Cardiac muscle cell (in vitro differentiated cells and primary cell): ENCODE results near the gene ARID3A. TPM values are rescaled to one million over a fixed set of nuclear protein-coding genes. Genes with fewer than 3 reads are reported as not detected.

ENCODE experiments used
- DNase-seq, 2 donors: peaks; one replicate each; pipeline versions ENCODE4 v3.0.0 to v3.0.0-alpha.2; 2010 to 2017; ENCODE audit warnings: low read depth in 1 of 2, low spot score in 1 of 2
- H3K27ac ChIP-seq: fragments of 200-600 bp; sonication (generic); 2 replicates; pipeline ENCODE4 v1.5.1; 2016
- H3K27me3 ChIP-seq: fragments of 200-600 bp; sonication (generic); 2 replicates; pipeline ENCODE4 v1.6.0; 2016; ENCODE audit warnings: control low read depth
- H3K36me3 ChIP-seq: fragments of 200-600 bp; sonication (generic); 2 replicates; pipeline ENCODE4 v1.5.1; 2016; ENCODE audit warnings: control low read depth
- H3K4me1 ChIP-seq: fragments of 200-600 bp; sonication (generic); 2 replicates; pipeline ENCODE4 v1.8.1; 2017; ENCODE audit warnings: low read depth, mild to moderate bottlenecking, mixed run types
- H3K4me3 ChIP-seq: fragments of 200-600 bp; sonication (generic); 2 replicates; pipeline ENCODE4 v1.5.1; 2016; ENCODE audit warnings: mild to moderate bottlenecking
- H3K9me3 ChIP-seq: fragments of 200-600 bp; sonication (generic); 2 replicates; pipeline ENCODE4 v1.5.1; 2017; ENCODE audit warnings: low read depth, mild to moderate bottlenecking, control low read depth
- CTCF ChIP-seq: IDR thresholded peaks from 2 replicates; pipeline ENCODE4 v1.5.1; 2012; ENCODE audit warnings: low read depth, mild to moderate bottlenecking, low read length
- polyA plus RNA-seq: library from polyadenylated mRNA; unstranded; fragments of >200 nt; fragmentation: Nextera tagmentation; extraction: Ambion mirVana; gene quantifications from 2 replicates; pipeline ENCODE4 v1.2.1, GENCODE V29; 2016
- total RNA-seq: library from RNA; depleted of rRNA; stranded (reverse); fragments of >200 nt; gene quantifications from 2 replicates; pipeline ENCODE4 v1.2.3, GENCODE V29; 2016

ARID3A gene
- total and polyA plus RNA-seq, 2 experiments from 2014 or later = 39.1 to 62.3 TPM

GRCh38 chr19:918481-919198, 7.2 kb upstream of the ARID3A start:
- DNase-seq = peak in 1 of 2 donors; percentile 56
- no peaks in the 10 kb centered on the region for H3K36me3 ChIP-seq
- no peaks in the 10 kb centered on the region for H3K4me1 ChIP-seq
- peaks cover 54% of the 10 kb centered on the region for H3K27me3 ChIP-seq
- TF ChIP-seq CTCF = no peak
- H3K9me3 ChIP-seq = no peaks in the 10 kb centered on the region
- no peak overlapping the region for H3K27ac ChIP-seq
- H3K4me3 ChIP-seq = peak overlapping the region; percentile 30

- Histone ChIP-seq H3K4me1 (no peaks in the 10 kb centered on the region), H3K27ac (no peak overlapping the region), H3K27me3 (peaks cover 54% of the 10 kb centered on the region), H3K4me3 (peak overlapping the region; percentile 13), H3K9me3 (no peaks in the 10 kb centered on the region), H3K36me3 (no peaks in the 10 kb centered on the region)
- peak in 1 of 2 donors; percentile 39 for DNase-seq
- no peak for TF ChIP-seq CTCF
Measured at GRCh38 chr19:919199-920050, 6.4 kb upstream of the ARID3A start.

GRCh38 chr19:920051-920864, 5.6 kb upstream of the ARID3A start:
- H3K36me3 ChIP-seq = no peaks in the 10 kb centered on the region
- H3K4me3 ChIP-seq = peak overlapping the region; percentile 13
- no peak overlapping the region for H3K27ac ChIP-seq
- H3K27me3 ChIP-seq = peaks cover 54% of the 10 kb centered on the region
- peak; percentile 45 to 53 for DNase-seq
- H3K4me1 ChIP-seq = no peaks in the 10 kb centered on the region
- TF ChIP-seq CTCF = no peak
- H3K9me3 ChIP-seq = no peaks in the 10 kb centered on the region

GRCh38 chr19:924553-925086, 1.2 kb upstream of the ARID3A start:
- Histone ChIP-seq H3K36me3 (peaks cover 2% of the 10 kb centered on the region), H3K4me3 (peak overlapping the region; percentile 98), H3K9me3 (no peaks in the 10 kb centered on the region), H3K27ac (no peak overlapping the region), H3K27me3 (peaks cover 19% of the 10 kb centered on the region), H3K4me1 (peaks cover 3% of the 10 kb centered on the region)
- TF ChIP-seq CTCF = no peak
- peak in 1 of 2 donors; percentile 20 for DNase-seq

GRCh38 chr19:925087-925525, 729 bp upstream of the ARID3A start:
- Histone ChIP-seq H3K4me3 (peak overlapping the region; percentile 98), H3K9me3 (no peaks in the 10 kb centered on the region), H3K27ac (peak overlapping the region; percentile 82), H3K36me3 (peaks cover 7% of the 10 kb centered on the region), H3K4me1 (peaks cover 3% of the 10 kb centered on the region), H3K27me3 (peaks cover 14% of the 10 kb centered on the region)
- peak; percentile 31 to 36 for DNase-seq
- TF ChIP-seq CTCF = no peak
